GM12878 (cell line): Measurements from ENCODE around the gene UBE2F. TPM values are rescaled to one million over a fixed set of nuclear protein-coding genes. Genes with fewer than 3 reads are reported as not detected.
A peak's percentile ranks its signal among the peaks of the same experiment; 100 is the strongest.

Experiments used
- MEF2A ChIP-seq: IDR thresholded peaks from 2 replicates; pipeline ENCODE4 v1.6.1; 2011; ENCODE audit warnings: low read depth, mild to moderate bottlenecking, low read length, moderate library complexity; ENCODE audit not compliant: insufficient read depth
- RAD51 ChIP-seq: fragments of 450-650 bp; IDR thresholded peaks from 2 replicates; pipeline ENCODE4 v1.6.1; 2016; ENCODE audit warnings: moderate library complexity, mild to moderate bottlenecking, inconsistent platforms
- SMAD5 ChIP-seq: IDR thresholded peaks from 2 replicates; pipeline ENCODE4 v1.6.1; 2016; ENCODE audit warnings: antibody characterized with exemption, low read depth
- SREBF2 ChIP-seq: IDR thresholded peaks from 2 replicates; pipeline ENCODE4 v1.6.1; 2012; ENCODE audit warnings: mild to moderate bottlenecking, low read length
- polyA plus RNA-seq, 11 experiments: library from polyadenylated mRNA; depleted of rRNA in 4 of 11; unstranded in 6 of 11; stranded (reverse) in 5 of 11; fragments of >200 nt; fragmentation: Nextera tagmentation in 4 of 11; fragmentation: Illumina TruSeq in 1 of 11; extraction: Ambion mirVana in 4 of 11; extraction: Trizol in 1 of 11; gene quantifications; 1 replicate in 1 of 11; 2 replicates in 10 of 11; pipeline versions ENCODE4 v1.2.1 to v1.2.3, GENCODE V29; 2011 to 2016; ENCODE audit warnings: inconsistent platforms in 2 of 11, missing spikeins in 2 of 11, low read depth in 1 of 11
- total RNA-seq, 4 experiments: library from RNA; depleted of rRNA in 3 of 4; stranded (reverse); fragments of >200 nt in 3 of 4; fragmentation: Illumina TruSeq in 1 of 4; extraction: Trizol in 1 of 4; gene quantifications; 2 replicates each; pipeline versions ENCODE4 v1.2.1 to v1.2.3, GENCODE V29; 2013 to 2021
- TF ChIP-seq, protein P1 (sequence below), 3 experiments: IDR thresholded peaks in 2 of 3; conservative IDR thresholded peaks in 1 of 3; 2 replicates each; pipeline ENCODE4 v1.5.1; 2011; ENCODE audit warnings: low read depth in 3 of 3, low read length in 3 of 3, mild to moderate bottlenecking in 3 of 3, control low read depth in 2 of 3, moderate library complexity in 2 of 3, inconsistent platforms in 1 of 3, mixed read lengths in 1 of 3; ENCODE audit not compliant: control insufficient read depth in 2 of 3, insufficient read depth in 1 of 3; ENCODE audit errors: extremely low read depth in 1 of 3
- TF ChIP-seq, protein P2 (sequence below): fragments of 450-650 bp; IDR thresholded peaks from 2 replicates; pipeline ENCODE4 v1.6.1; 2017; ENCODE audit warnings: mild to moderate bottlenecking, moderate library complexity

UBE2F gene
- total and polyA plus RNA-seq, 10 of the 15 experiments (the other 5 are each of a cell fraction or from before 2014, with no cell fraction given), result 12.3 to 64.4 (median 31.5) TPM

DNA sequence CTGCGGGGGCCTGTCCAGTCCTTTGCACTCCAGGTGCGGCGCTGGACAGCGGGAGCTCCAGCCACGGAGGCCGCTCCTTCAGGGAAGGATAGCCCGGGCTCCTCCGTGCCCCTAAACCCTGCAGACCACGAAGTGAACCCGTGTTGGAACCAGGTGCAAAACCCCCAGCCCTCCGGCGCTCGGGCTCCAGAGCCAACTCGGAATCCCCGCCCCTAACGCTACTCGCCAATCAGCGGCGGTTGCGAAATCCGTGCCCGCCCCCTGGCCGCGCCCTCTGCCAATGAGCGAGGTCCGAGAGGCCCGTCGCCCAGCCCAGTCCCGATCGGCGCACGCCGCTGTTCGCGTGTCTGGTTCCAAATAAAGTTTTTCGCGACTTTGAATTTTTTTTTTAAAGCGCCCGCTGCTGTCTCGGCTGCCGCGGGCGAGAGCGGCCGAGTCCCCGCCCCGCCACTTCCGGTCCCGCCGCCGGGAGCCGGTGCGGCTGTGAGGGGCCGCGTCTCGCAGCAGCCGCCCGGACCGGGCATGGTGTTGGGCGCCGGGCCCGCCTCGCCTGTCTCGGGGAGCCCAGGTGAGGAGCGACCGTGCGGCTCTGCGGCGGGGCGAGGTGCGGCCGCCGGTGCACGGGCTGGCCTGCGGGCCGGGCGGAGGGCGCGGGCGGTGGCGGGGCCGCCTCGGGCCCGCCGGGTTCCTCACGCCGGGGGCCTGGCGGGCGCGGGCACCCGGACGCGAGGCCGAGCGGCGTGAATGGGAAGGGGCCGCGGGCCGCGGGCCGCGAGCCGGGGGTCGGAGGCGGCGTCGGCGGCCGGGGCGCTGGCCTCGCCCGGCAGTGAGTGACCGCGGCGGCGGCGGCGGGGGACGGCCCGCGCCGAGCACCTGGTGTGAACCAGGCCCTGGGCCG lies at the start of gene UBE2F (continued):
- TF ChIP-seq, protein P1, sequence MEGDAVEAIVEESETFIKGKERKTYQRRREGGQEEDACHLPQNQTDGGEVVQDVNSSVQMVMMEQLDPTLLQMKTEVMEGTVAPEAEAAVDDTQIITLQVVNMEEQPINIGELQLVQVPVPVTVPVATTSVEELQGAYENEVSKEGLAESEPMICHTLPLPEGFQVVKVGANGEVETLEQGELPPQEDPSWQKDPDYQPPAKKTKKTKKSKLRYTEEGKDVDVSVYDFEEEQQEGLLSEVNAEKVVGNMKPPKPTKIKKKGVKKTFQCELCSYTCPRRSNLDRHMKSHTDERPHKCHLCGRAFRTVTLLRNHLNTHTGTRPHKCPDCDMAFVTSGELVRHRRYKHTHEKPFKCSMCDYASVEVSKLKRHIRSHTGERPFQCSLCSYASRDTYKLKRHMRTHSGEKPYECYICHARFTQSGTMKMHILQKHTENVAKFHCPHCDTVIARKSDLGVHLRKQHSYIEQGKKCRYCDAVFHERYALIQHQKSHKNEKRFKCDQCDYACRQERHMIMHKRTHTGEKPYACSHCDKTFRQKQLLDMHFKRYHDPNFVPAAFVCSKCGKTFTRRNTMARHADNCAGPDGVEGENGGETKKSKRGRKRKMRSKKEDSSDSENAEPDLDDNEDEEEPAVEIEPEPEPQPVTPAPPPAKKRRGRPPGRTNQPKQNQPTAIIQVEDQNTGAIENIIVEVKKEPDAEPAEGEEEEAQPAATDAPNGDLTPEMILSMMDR (IDR thresholded peaks at IDR 0.05 in 2 of 3, conservative IDR thresholded peaks at IDR 0.05 in 1 of 3; ENCODE audit: control insufficient read depth in 2 of 3, extremely low read depth in 1 of 3, insufficient read depth in 1 of 3, low read depth in 3 of 3, low read length in 3 of 3), result no peak
- TF ChIP-seq MEF2A, result 0 out of 2 replicates have a peak, but pooled peaks have one; percentile 22
- TF ChIP-seq SREBF2, result no peak
- TF ChIP-seq SMAD5, result no peak
- no peak for TF ChIP-seq RAD51
- TF ChIP-seq, protein P2, sequence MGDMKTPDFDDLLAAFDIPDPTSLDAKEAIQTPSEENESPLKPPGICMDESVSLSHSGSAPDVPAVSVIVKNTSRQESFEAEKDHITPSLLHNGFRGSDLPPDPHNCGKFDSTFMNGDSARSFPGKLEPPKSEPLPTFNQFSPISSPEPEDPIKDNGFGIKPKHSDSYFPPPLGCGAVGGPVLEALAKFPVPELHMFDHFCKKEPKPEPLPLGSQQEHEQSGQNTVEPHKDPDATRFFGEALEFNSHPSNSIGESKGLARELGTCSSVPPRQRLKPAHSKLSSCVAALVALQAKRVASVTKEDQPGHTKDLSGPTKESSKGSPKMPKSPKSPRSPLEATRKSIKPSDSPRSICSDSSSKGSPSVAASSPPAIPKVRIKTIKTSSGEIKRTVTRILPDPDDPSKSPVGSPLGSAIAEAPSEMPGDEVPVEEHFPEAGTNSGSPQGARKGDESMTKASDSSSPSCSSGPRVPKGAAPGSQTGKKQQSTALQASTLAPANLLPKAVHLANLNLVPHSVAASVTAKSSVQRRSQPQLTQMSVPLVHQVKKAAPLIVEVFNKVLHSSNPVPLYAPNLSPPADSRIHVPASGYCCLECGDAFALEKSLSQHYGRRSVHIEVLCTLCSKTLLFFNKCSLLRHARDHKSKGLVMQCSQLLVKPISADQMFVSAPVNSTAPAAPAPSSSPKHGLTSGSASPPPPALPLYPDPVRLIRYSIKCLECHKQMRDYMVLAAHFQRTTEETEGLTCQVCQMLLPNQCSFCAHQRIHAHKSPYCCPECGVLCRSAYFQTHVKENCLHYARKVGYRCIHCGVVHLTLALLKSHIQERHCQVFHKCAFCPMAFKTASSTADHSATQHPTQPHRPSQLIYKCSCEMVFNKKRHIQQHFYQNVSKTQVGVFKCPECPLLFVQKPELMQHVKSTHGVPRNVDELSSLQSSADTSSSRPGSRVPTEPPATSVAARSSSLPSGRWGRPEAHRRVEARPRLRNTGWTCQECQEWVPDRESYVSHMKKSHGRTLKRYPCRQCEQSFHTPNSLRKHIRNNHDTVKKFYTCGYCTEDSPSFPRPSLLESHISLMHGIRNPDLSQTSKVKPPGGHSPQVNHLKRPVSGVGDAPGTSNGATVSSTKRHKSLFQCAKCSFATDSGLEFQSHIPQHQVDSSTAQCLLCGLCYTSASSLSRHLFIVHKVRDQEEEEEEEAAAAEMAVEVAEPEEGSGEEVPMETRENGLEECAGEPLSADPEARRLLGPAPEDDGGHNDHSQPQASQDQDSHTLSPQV, result 0 out of 2 replicates have a peak, but pooled peaks have one; percentile 38
